Endothelial cell of umbilical vein (primary cell): ENCODE results near the gene MBD3. TPM values are rescaled to one million over a fixed set of nuclear protein-coding genes. Genes with fewer than 3 reads are reported as not detected.

ENCODE experiments used
- BruUV-seq: library from RNA; stranded (reverse); fragments of 400-500 nt; replicated peaks from 2 replicates; lab custom pipeline; 2021; lab: Mats Ljungman, UMichigan
- CTCF ChIA-PET: fragments of 300-600, 350-600 bp; sonication (Branson Sonifier 250); formaldehyde crosslinking; loops from one replicate; lab custom pipeline; 2021; ENCODE audit warnings: antibody characterized with exemption, inconsistent platforms; lab: Charles Lee
- POLR2A ChIA-PET: fragments of 300-600, 350-600 bp; sonication (Branson Sonifier 250); formaldehyde crosslinking; loops from one replicate; lab custom pipeline; 2021; ENCODE audit warnings: antibody characterized with exemption, inconsistent platforms; lab: Charles Lee
- DNase-seq: peaks from one replicate; pipeline ENCODE4 v3.0.0-alpha.2; 2011; ENCODE audit warnings: low read depth, low spot score
- FAIRE-seq: peaks from 2 replicates; lab custom pipeline; 2011; peaks lifted over from hg19 to GRCh38; lab: Jason Lieb, UNC
- H2AFZ ChIP-seq: 2 replicates; pipeline ENCODE4 v1.6.0; 2012; ENCODE audit warnings: low read depth, low read length, control low read depth, inconsistent platforms
- H3K27ac ChIP-seq: 2 replicates; pipeline ENCODE4 v1.5.1; 2011; ENCODE audit warnings: low read depth, mild to moderate bottlenecking, control low read depth, low read length, moderate library complexity; ENCODE audit not compliant: insufficient read depth
- H3K27me3 ChIP-seq, 2 experiments: 2 replicates each; pipeline versions ENCODE4 v1.6.0 to v1.6.1; 2011; ENCODE audit warnings: low read length in 2 of 2, mixed read lengths in 1 of 2; ENCODE audit not compliant: control insufficient read depth in 2 of 2, insufficient read depth in 2 of 2
- H3K36me3 ChIP-seq, 2 experiments: 2 replicates in 1 of 2; 3 replicates in 1 of 2; pipeline ENCODE4 v1.5.1; 2011; ENCODE audit warnings: low read length in 2 of 2, mild to moderate bottlenecking in 1 of 2, moderate library complexity in 1 of 2; ENCODE audit not compliant: control insufficient read depth in 2 of 2, insufficient read depth in 2 of 2; ENCODE audit errors: extremely low read depth in 1 of 2
- H3K4me1 ChIP-seq: 3 replicates; pipeline ENCODE4 v1.5.1; 2011; ENCODE audit warnings: mild to moderate bottlenecking, low read length; ENCODE audit not compliant: control insufficient read depth, insufficient read depth; ENCODE audit errors: extremely low read depth
- H3K4me2 ChIP-seq: 2 replicates; pipeline ENCODE4 v1.6.1; 2011; ENCODE audit warnings: low read length, control low read depth, mixed read lengths; ENCODE audit not compliant: insufficient read depth
- H3K4me3 ChIP-seq, 3 experiments: fragments of 200-600 bp in 1 of 3; sonication (generic), shearing (Covaris generic) in 1 of 3; replicated peaks in 1 of 3; 2 replicates each; pipeline ENCODE4 v1.5.1; 2011 to 2016; ENCODE audit warnings: control low read depth in 3 of 3, low read length in 3 of 3, mild to moderate bottlenecking in 2 of 3, inconsistent platforms in 1 of 3, low read depth in 1 of 3, moderate library complexity in 1 of 3; ENCODE audit not compliant: insufficient read depth in 1 of 3
- H3K79me2 ChIP-seq: 2 replicates; pipeline ENCODE4 v1.6.0; 2012; ENCODE audit warnings: low read length, inconsistent platforms; ENCODE audit not compliant: control insufficient read depth, insufficient read depth
- H3K9ac ChIP-seq: replicated peaks from 2 replicates; pipeline ENCODE3; 2011; ENCODE audit warnings: low read length, control low read depth; ENCODE audit not compliant: insufficient read depth; ENCODE audit errors: extremely low read depth
- H3K9me1 ChIP-seq: replicated peaks from 3 replicates; pipeline ENCODE4 v1.6.0; 2011; ENCODE audit warnings: mild to moderate bottlenecking, low read length; ENCODE audit not compliant: control insufficient read depth, insufficient read depth; ENCODE audit errors: extremely low read depth
- H3K9me3 ChIP-seq: replicated peaks from 2 replicates; pipeline ENCODE4 v1.5.1; 2012; ENCODE audit warnings: low read length, inconsistent platforms; ENCODE audit not compliant: control insufficient read depth, insufficient read depth
- H4K20me1 ChIP-seq: replicated peaks from 2 replicates; pipeline ENCODE3; 2011; ENCODE audit warnings: mild to moderate bottlenecking, low read length; ENCODE audit not compliant: control insufficient read depth, insufficient read depth; ENCODE audit errors: extremely low read depth
- EZH2 ChIP-seq: IDR thresholded peaks from 2 replicates; pipeline ENCODE4 v1.6.1; 2012; ENCODE audit warnings: borderline replicate concordance, low read depth, mild to moderate bottlenecking, moderate library complexity, low read length, inconsistent platforms; ENCODE audit not compliant: severe bottlenecking
- JUN ChIP-seq: IDR thresholded peaks from 2 replicates; pipeline ENCODE4 v1.6.1; 2011; ENCODE audit warnings: borderline replicate concordance, low read depth; ENCODE audit not compliant: insufficient read length, insufficient read depth
- MYC ChIP-seq: IDR thresholded peaks from one replicate; pipeline ENCODE4 v1.6.1; 2011; ENCODE audit warnings: mild to moderate bottlenecking, low read depth, low read length
- POLR2A ChIP-seq: IDR thresholded peaks from 2 replicates; pipeline ENCODE4 v1.6.1; 2012; ENCODE audit warnings: low read depth, mild to moderate bottlenecking, control low read depth, low read length
- POLR2AphosphoS5 ChIP-seq: IDR thresholded peaks from 2 replicates; pipeline ENCODE4 v1.6.1; 2012; ENCODE audit warnings: low read depth, mild to moderate bottlenecking, control low read depth, low read length, moderate library complexity; ENCODE audit not compliant: insufficient read depth
- dilution Hi-C: fragments of 300-500 bp; cut with MboI; formaldehyde crosslinking; loops from one replicate; pipeline ENCODE4 v1.15.0; 2019; ENCODE audit warnings: low sequenced_read_pairs; ENCODE audit not compliant: extremely low pct_ligation_motif_present
- intact Hi-C: fragments of 100-400 bp; cut with micrococcal nuclease; formaldehyde crosslinking; loops from one replicate; pipeline ENCODE4 v1.10.0; 2022
- polyA plus RNA-seq, 4 experiments: library from polyadenylated mRNA; depleted of rRNA in 3 of 4; stranded (reverse) in 3 of 4; unstranded in 1 of 4; fragments of >200 nt; gene quantifications; 2 replicates each; pipeline versions ENCODE4 v1.2.1 to v1.2.3, GENCODE V29; 2011 to 2012; ENCODE audit warnings: missing spikeins in 1 of 4
- total RNA-seq: library from RNA; stranded (reverse); gene quantifications from 2 replicates; pipeline ENCODE4 v1.2.3, GENCODE V29; 2021
- TF ChIP-seq, protein P1 (sequence below): IDR thresholded peaks from 2 replicates; pipeline ENCODE4 v1.6.1; 2011; ENCODE audit not compliant: insufficient read depth, insufficient read length
- TF ChIP-seq, protein P2 (sequence below), 2 donors: IDR thresholded peaks; 1 replicate in 1 of 2; 2 replicates in 1 of 2; pipeline ENCODE4 v1.5.1; 2011; ENCODE audit warnings: low read length in 2 of 2, mild to moderate bottlenecking in 2 of 2, moderate library complexity in 2 of 2, control low read depth in 1 of 2, inconsistent platforms in 1 of 2, low read depth in 1 of 2; ENCODE audit not compliant: insufficient read depth in 1 of 2; ENCODE audit errors: extremely low read depth in 1 of 2

The MBD3 gene
- total and polyA plus RNA-seq, 2 donors (not counting 3 experiments of a cell fraction or from before 2014, with no cell fraction given): 96.8 to 120 TPM

DNA sequence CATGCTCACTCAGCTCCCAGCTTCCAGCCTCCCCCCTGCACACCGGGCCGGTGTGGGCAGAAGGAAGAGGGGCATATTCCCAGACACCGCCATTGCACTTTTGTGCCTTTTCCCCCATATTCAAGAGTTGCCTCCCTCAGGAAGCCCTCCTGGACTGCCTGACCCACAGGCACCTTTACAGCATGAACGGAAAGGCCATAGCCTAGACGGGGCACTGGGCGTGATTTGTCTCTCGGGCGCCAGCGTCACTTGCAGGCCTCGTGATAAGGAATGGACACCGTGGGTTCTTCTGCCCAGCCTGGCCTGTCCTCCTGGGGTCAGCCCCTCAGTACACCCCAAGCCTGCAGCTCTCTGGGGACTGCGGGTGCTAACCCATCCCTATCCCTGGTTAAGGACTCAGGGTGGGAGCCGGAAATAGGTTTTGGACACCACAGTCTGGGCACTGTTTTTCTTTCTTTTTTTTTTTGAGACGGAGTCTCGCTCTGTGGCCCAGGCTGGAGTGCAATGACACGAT, 13.5 kb upstream of the MBD3 start:
- Histone ChIP-seq H3K9me1 (no peaks in the 10 kb centered on the region), H3K9ac (no peak overlapping the region), H3K4me1 (peaks cover 9% of the 10 kb centered on the region), H3K79me2 (peaks cover 38% of the 10 kb centered on the region), H3K4me2 (peak overlapping the region; percentile 65), H3K4me3 (peak overlapping the region in 2 of 3 experiments; percentile 46 to 99), H3K27me3 (no peaks in the 10 kb centered on the region), H4K20me1 (no peaks in the 10 kb centered on the region), H3K27ac (peak overlapping the region; percentile 18), H3K9me3 (no peaks in the 10 kb centered on the region), H3K36me3 (peaks cover under 1 to 14% of the 10 kb centered on the region in 2 experiments), H2AFZ (peak overlapping the region; percentile 21)
- intact Hi-C loops (no loop called here), dilution Hi-C loops (no loop called here)
- TF ChIP-seq, protein P1, sequence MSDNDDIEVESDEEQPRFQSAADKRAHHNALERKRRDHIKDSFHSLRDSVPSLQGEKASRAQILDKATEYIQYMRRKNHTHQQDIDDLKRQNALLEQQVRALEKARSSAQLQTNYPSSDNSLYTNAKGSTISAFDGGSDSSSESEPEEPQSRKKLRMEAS: no peak
- FAIRE-seq: no peak
- POLR2A ChIA-PET: no interaction called here
- no TSS peak for BruUV-seq
- DNase-seq: no peak
- CTCF ChIA-PET: interaction anchor here (1.0 to 2.9 kb wide), 5 partner anchors 46 to 220 kb away, joined by 3 to 20 read pairs (median 8); no protein-coding TSS in a partner anchor

DNA sequence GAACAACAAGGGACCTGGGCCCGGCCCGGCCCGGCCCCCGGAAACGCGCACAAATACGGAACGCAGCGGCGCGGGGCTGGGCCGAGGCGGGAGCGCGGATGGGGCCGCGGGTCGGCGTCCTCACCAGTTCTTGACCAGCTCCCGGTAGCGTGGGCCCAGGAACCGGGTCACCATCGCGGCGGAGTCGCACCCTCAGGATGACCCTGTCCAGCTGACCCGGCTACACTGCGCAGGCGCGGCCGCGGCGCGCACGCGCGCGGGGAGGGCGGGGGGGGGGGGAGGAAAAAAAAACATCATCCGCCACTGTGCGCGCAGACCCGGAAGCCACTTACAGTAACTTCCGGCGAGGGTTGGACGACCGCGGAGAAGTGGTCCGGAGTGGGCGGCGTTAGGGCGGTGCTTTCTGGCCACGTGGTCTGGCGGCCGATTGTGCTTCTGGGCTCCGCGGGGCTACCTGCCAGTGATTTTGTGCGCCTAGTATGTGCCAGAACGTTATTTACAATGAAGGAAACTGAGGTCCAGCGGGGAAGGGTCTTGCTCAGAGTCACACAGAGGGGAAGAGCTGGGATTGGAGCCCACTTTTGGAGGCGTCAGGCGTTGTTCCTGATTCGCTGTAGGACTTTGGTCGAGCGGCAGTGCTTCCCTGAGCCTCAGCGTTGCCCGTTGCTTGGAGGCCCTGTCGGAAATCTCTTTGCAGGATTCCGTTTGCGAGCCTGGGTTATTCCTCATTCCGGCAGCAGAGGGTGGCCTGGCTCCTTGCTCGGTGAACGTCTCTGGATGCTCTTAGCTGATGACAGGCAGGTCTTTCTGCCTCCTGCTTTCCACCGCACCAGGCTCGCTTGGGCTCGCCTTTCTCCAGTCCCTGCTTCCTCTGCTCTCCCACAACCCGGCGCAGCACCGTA, 12.8 kb upstream of the MBD3 start, which contains the start of gene UQCR11:
Gene UQCR11 (minus strand): TSS at position 227 of the 902 bp plus-strand sequence. CDS start 53 bp downstream, at position 174.
- ChIA-PET POLR2A (interaction anchor here (1.0 kb wide), 1 partner anchor 16 kb away, joined by 3 read pairs; no protein-coding TSS in a partner anchor), CTCF (interaction anchor here (0.8 to 2.9 kb wide), 7 partner anchors 9 to 220 kb away, joined by 3 to 20 read pairs (median 6); partner anchors contain the start of gene MBD3)
- H3K4me1 ChIP-seq: peaks cover 9% of the 10 kb centered on the region
- H3K27ac ChIP-seq: peak within 1 kb of the TSS; percentile 51
- no peaks in the 10 kb centered on the region for H3K9me1 ChIP-seq
- dilution Hi-C loops: no loop called here
- DNase-seq (peak; percentile 95), FAIRE-seq (peak; percentile 98)
- H3K9me3 ChIP-seq: no peaks in the 10 kb centered on the region
- H4K20me1 ChIP-seq: no peaks in the 10 kb centered on the region
- peak within 1 kb of the TSS; percentile 80 for H3K4me2 ChIP-seq
- peaks cover 43% of the 10 kb centered on the region for H3K79me2 ChIP-seq
- H3K27me3 ChIP-seq: no peaks in the 10 kb centered on the region
- TSS peak; percentile 74 for BruUV-seq
- H2AFZ ChIP-seq: peak within 1 kb of the TSS; percentile 80
- intact Hi-C loops: loop anchor here (1.0 kb wide), 4 partner anchors 13 to 162 kb away; partner anchors contain the start of gene MBD3
- H3K4me3 ChIP-seq: peak within 1 kb of the TSS; percentile 87 to 99 (median 95)
- TF ChIP-seq, protein P1: peak; percentile 97
- TF ChIP-seq MYC (peak; percentile 46), EZH2 (no peak), POLR2AphosphoS5 (peak; percentile 80), POLR2A (peak; percentile 93), JUN (no peak)
- TF ChIP-seq, protein P2, sequence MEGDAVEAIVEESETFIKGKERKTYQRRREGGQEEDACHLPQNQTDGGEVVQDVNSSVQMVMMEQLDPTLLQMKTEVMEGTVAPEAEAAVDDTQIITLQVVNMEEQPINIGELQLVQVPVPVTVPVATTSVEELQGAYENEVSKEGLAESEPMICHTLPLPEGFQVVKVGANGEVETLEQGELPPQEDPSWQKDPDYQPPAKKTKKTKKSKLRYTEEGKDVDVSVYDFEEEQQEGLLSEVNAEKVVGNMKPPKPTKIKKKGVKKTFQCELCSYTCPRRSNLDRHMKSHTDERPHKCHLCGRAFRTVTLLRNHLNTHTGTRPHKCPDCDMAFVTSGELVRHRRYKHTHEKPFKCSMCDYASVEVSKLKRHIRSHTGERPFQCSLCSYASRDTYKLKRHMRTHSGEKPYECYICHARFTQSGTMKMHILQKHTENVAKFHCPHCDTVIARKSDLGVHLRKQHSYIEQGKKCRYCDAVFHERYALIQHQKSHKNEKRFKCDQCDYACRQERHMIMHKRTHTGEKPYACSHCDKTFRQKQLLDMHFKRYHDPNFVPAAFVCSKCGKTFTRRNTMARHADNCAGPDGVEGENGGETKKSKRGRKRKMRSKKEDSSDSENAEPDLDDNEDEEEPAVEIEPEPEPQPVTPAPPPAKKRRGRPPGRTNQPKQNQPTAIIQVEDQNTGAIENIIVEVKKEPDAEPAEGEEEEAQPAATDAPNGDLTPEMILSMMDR (IDR thresholded peaks at IDR 0.05; ENCODE audit: extremely low read depth in 1 of 2, insufficient read depth in 1 of 2, low read depth in 1 of 2, low read length in 2 of 2): peak; percentile 32 to 60
- peaks cover 0 to 12% of the 10 kb centered on the region in 2 experiments for H3K36me3 ChIP-seq
- H3K9ac ChIP-seq: peak within 1 kb of the TSS; percentile 93
